Cerebellar nuclear complex (tissue), 1 donor: Measurements from ENCODE around the gene ZNF350.
"Not testable (repeated sequence)": the region's sequence is repeated elsewhere in the genome, so short reads cannot be mapped to it uniquely, and the experiment has no call there.

Experiments used
- DNase-seq, 2 experiments: peaks; one replicate each; lab custom pipeline; 2025; lab: John Stamatoyannopoulos, UW

The ZNF350 gene

GRCh38 chr19:51986309-51987291 is at the start of gene ZNF350:
ZNF350 (minus strand) TSS chr19:51986840; CDS start chr19:51974360, 12,480 bp downstream.
- peak; percentile 31 to 87 for DNase-seq

GRCh38 chr19:52034051-52034728 is 47.5 kb upstream of the ZNF350 start:
- no peak for DNase-seq

DNA sequence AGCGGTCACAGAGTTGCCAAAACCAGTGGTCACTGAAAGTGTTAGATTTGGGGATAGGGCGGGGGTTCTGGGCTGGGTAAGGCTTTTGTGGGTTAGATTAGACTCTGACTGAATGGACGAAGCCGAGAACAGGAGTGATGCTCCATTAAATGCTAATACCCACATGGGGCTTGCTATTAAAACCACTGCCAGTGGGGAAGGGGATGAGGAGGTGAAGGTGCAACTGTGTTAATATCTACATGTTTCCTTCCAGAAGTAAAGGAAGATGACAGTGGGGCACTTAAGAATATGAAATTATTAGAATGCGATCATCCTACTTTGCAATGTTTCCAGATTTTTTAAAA is 42.1 kb upstream of the ZNF350 start:
- no peak for DNase-seq

DNA sequence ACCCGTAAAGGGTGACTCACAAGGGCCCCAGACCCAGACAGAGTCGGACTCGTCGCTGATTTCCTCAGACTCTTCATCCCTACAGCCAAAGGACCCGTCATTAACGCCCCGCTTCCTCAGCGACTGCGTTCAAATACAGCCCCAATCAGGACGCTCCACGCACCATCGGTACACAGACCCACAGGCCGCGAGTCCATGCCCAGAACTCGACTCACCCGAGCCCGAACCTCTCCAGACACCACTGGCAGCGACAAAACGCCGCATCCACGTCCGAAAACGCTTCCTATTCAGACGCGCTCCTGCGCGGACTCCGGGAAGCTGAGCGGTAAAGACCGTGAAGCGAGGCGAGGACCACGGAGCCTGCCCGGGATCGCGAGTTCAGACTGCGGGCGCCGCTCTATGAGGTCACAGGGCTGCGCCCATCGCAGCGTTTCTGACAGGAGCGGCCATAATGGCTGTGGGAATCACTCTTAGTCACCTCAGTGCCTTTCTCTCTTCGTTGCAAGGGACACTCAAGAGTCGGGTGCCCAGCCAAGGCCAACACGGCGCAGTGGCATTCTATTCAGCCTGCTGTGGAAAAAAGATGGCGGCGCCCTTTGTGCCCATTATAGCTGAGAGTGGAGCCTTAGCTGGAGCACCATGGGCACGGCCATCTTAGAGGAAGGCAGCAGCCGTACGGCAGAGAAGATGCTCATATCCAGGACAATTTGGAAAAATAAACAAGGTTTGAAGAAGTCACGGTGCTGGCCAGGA is 41.6 kb upstream of the ZNF350 start, which contains the start of gene ZNF614:
TSS of gene ZNF614 (minus strand) at position 353 of the 753 bp plus-strand sequence. CDS start 2,634 bp downstream, outside the sequence.
- peak; percentile 13 to 62 for DNase-seq

DNA sequence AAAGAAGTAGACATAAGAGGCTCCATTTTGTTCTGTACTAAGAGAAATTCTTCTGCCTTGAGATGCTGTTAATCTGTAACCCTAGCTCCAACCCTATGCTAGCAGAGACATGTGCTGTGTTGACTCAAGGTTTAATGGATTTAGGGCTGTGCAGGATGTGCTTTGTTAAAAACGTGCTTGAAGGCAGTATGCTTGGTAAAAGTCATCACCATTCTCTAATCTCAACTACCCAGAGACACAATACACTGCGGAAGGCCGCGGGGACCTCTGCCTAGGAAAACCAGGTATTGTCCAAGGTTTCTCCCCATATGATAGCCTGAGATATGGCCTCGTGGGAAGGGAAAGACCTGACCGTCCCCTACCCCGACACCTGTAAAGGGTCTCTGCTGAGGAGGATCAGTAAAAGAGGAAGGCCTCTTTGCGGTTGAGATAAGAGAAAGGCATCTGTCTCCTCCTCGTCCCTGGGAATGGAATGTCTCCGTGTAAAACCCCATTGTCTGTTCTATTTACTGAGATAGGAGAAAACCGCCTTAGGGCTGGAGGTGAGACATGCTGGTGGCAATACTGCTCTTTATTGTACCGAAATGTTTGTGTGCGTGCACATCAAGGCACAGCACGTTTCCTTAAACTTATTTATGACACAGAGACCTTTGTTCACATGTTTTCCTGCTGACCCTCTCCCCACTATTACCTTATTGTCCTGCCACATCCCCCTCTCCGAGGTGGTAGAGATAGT is 39.8 kb upstream of the ZNF350 start:
- not testable (repeated sequence) for DNase-seq

DNA sequence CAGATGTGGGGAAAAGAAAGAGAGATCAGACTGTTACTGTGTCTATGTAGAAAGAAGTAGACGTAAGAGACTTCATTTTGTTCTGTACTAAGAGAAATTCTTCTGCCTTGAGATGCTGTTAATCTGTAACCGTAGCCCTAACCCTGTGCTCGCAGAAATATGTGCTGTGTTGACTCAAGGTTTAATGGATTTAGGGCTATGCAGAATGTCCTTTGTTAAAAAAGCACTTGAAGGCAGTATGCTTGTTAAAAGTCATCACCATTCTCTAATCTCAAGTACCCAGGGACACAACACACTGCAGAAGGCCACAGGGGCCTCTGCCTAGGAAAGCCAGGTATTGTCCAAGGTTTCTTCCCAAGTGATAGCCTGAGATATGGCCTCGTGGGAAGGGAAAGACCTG is 37.8 kb upstream of the ZNF350 start:
- DNase-seq, result not testable (repeated sequence)

GRCh38 chr19:52022193-52022592 is 35.6 kb upstream of the ZNF350 start:
- DNase-seq, result no peak

- DNase-seq, result no peak
Measured at GRCh38 chr19:52020506-52020905, 33.9 kb upstream of the ZNF350 start.

DNA sequence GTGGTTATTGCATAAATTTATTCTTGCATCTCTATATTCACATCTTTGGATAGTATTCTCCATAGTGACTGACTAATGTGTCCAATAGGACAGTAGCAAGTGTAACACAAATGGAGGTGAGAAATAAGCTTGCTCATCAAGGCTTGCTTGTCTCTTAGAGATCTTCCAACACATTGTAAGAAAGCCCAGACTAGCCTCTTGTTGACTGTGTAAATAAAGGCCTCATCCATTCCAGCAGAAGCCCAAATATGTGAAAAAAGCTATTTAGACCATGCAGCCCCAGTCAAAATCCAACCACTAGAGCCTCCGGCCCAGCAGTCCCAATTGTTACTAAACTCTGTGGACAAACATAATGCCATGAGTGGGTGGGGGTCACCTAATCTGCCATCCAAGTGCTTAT is 24.0 kb upstream of the ZNF350 start:
- no peak for DNase-seq

- peak; percentile 32 to 80 for DNase-seq
Measured at GRCh38 chr19:52007806-52008557, 21.3 kb upstream of the ZNF350 start, which contains the start of gene ZNF615. ZNF615 (minus strand) TSS chr19:52008211; CDS start chr19:52003711, 4,500 bp downstream.

- no peak for DNase-seq
Measured at GRCh38 chr19:52007451-52007805, 20.8 kb upstream of the ZNF350 start.

GRCh38 chr19:51994048-51994644 is 7.5 kb upstream of the ZNF350 start:
- DNase-seq, result no peak

- DNase-seq, result no peak
Measured at GRCh38 chr19:51993422-51993821, 6.8 kb upstream of the ZNF350 start.

DNA sequence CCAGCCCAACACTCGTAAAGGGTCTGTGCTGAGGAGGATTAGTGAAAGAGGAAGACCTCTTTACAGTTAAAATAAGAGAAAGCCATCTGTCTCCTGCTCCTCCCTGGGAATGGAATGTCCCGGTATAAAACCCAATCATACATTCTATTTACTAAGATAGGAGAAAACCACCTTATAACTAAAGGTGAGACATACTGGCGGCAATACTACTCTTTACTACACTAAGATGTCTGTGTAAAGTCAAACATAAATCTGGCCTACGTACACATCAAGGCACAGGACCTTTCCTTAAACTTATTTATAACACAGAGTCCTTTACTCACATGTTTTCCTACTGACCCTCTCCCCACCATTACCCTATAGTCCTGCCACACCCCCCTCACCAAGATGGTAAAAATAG is 3.3 kb downstream of the ZNF350 start:
- no peak for DNase-seq

DNA sequence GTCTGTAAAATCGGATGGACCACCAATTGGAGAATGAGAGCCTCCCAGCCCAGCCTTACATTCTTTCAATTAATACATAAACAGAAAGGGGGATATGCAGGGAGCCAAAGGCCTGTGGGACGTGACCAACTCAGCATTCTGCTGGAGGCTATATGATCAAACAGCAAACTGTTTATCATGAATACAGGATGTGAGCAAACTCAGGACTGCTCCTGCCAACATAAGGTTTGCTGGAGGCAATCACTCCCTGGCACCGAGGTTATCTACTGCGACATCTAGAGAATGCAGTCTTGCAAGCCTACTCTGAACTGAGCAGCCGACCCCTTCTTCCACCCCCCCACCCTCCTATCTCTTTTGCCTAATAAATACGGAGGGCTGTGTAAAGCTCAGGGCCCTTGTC is 5.7 kb downstream of the ZNF350 start:
- not testable (repeated sequence) for DNase-seq

- no peak for DNase-seq
Measured at GRCh38 chr19:51980116-51980736, 6.4 kb downstream of the ZNF350 start.

DNA sequence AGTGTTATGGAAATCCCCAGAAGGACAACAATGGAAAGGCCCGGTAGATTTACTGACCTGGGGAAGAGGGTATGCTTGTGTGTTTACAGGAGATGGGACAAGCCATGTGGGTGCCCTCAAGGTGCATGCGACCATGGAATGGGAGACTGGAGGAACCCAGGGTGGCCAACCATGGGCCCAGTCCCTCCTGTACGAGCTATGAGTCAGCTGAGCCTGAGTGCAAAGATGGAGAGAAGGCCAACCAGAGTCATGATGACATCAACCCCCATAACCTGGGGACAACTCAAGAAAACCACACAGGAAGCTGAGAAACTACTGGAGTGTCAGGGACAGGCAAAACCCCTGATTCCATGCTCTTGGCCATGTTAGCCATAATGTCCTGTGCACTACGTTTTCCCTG is 7.8 kb downstream of the ZNF350 start:
- no peak for DNase-seq

DNA sequence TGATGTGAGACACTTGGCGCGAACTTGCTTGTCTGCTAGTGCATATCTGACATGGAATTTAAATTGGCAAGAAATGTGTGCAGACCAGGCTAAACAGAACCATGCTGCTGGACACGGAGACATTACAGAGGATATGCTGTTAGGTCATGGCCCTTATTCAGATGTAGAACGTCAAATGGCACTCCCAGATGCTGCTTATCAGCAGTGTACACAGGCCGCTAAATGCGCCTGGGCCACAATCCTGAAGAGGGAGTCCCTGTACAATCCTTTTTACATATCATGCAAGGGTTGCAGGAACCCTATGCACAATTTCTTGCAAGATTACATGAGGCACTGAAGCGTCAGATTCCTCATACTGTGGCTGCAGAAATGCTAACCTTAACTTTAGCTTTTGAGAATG is 9.3 kb downstream of the ZNF350 start:
- DNase-seq, result no peak

GRCh38 chr19:51976852-51977251 is 9.8 kb downstream of the ZNF350 start:
- DNase-seq, result no peak

DNA sequence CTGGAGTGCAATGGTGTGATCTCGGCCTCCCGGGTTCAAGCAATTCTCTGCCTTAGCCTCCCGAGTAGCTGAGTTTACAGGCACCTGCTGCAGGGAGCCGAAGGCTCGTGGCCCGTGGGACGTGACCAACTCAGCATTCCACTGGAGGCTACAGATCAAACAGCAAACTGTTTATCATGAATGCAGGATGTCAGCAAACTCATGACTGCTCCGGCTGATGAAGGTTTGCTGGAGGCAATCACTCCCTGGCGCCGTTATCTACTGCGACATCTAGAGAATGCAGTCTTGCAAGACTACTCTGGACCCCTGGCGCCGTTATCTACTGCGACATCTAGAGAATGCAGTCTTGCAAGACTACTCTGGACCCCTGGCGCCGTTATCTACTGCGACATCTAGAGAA is 10.9 kb downstream of the ZNF350 start:
- not testable (repeated sequence) for DNase-seq
